Esophagus squamous epithelium (tissue), 5 donors: ENCODE data around the gene TM9SF3. TPM values are rescaled to one million over a fixed set of nuclear protein-coding genes. Genes with fewer than 3 reads are reported as not detected.
A peak's percentile ranks its signal among the peaks of the same experiment; 100 is the strongest.

Experiments
- DNase-seq: peaks from one replicate; lab custom pipeline; 2025; lab: John Stamatoyannopoulos, UW
- H3K27ac ChIP-seq, 4 donors: fragments of 200-600 bp; sonication (generic); one replicate each; pipeline ENCODE4 v1.5.1; 2016 to 2019; ENCODE audit warnings: mild to moderate bottlenecking in 1 of 4
- H3K27me3 ChIP-seq, 4 donors: fragments of 200-600 bp; sonication (generic); 1 replicate in 3 of 4; 2 replicates in 1 of 4; pipeline versions ENCODE4 v1.5.1 to v1.6.0; 2017 to 2021; ENCODE audit warnings: antibody characterized with exemption in 1 of 4
- H3K36me3 ChIP-seq, 3 donors: fragments of 200-600 bp; sonication (generic); one replicate each; pipeline ENCODE4 v1.5.1; 2016 to 2019
- H3K4me1 ChIP-seq, 3 donors: fragments of 200-600 bp; sonication (generic); one replicate each; pipeline ENCODE4 v1.5.1; 2017 to 2019
- H3K4me3 ChIP-seq, 4 donors: fragments of 200-600 bp; sonication (generic); 1 replicate in 3 of 4; 2 replicates in 1 of 4; pipeline ENCODE4 v1.5.1; 2016 to 2019; ENCODE audit warnings: mild to moderate bottlenecking in 2 of 4, moderate library complexity in 1 of 4
- H3K9me3 ChIP-seq, 3 donors: fragments of 200-600 bp; sonication (generic); one replicate each; pipeline ENCODE4 v1.5.1; 2016 to 2019
- POLR2A ChIP-seq, 4 donors: fragments of 450-650 bp; IDR thresholded peaks; one replicate each; pipeline ENCODE4 v1.6.1; 2017; ENCODE audit warnings: antibody characterized with exemption in 4 of 4, mild to moderate bottlenecking in 4 of 4, moderate library complexity in 3 of 4
- WGBS, 2 donors: methylation state at CpG; one replicate each; pipeline ENCODE4 v1.1.5; 2018; 5-methylcytosine and 5-hydroxymethylcytosine counted together
- intact Hi-C: fragments of 100-400 bp; cut with DNase I; formaldehyde crosslinking; loops from one replicate; pipeline ENCODE4 v1.15.0; 2022
- total RNA-seq, 4 donors: library from RNA; depleted of rRNA; stranded (reverse); fragments of >200 nt; gene quantifications; one replicate each; pipeline ENCODE4 v1.1.0, GENCODE V29; 2016
- TF ChIP-seq, protein P1 (sequence below), 6 experiments: fragments of 450-650 bp in 4 of 6; fragments of 200-600 bp in 2 of 6; sonication (generic) in 2 of 6; IDR thresholded peaks; one replicate each; pipeline ENCODE4 v1.5.1; 2016 to 2019; ENCODE audit warnings: antibody characterized with exemption in 6 of 6, mild to moderate bottlenecking in 4 of 6, moderate library complexity in 4 of 6
- donor health status: DM: yes; HTN: yes; CAD: no.

The TM9SF3 gene
- total RNA-seq, 4 donors from 2014 or later, result 36.7 to 86.4 (median 72.4) TPM

DNA sequence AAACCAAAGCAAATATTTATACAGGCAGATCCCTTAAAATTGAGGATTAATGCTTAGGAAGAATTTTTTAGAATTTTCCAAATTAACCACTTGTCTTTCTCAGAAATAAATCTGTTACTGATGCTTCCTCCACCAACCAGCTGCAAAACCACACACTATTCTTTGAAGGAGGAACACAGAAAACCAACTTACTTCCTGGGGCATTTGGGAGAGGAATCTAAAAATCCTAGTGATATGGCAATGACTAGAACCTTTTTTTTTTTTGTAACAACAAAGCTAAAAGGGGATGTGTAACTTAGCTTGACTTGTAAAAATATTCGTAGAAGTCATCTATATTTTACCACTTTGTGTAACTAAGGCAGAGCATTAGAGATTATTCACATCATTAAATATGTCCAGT is 5.1 kb upstream of the TM9SF3 start:
- no peak overlapping the region for H3K4me3 ChIP-seq
- 70 to 77% methylated on average over 1 of the region's 1 CpG for WGBS, 2 donors
- H3K27ac ChIP-seq, result no peak overlapping the region
- peaks cover 5 to 20% (median 9%) of the 10 kb centered on the region in 3 donors for H3K4me1 ChIP-seq
- DNase-seq, result no peak
- no peaks in the 10 kb centered on the region for H3K9me3 ChIP-seq
- intact Hi-C loops, result no loop called here
- H3K27me3 ChIP-seq, result no peaks in the 10 kb centered on the region
- TF ChIP-seq, protein P1, sequence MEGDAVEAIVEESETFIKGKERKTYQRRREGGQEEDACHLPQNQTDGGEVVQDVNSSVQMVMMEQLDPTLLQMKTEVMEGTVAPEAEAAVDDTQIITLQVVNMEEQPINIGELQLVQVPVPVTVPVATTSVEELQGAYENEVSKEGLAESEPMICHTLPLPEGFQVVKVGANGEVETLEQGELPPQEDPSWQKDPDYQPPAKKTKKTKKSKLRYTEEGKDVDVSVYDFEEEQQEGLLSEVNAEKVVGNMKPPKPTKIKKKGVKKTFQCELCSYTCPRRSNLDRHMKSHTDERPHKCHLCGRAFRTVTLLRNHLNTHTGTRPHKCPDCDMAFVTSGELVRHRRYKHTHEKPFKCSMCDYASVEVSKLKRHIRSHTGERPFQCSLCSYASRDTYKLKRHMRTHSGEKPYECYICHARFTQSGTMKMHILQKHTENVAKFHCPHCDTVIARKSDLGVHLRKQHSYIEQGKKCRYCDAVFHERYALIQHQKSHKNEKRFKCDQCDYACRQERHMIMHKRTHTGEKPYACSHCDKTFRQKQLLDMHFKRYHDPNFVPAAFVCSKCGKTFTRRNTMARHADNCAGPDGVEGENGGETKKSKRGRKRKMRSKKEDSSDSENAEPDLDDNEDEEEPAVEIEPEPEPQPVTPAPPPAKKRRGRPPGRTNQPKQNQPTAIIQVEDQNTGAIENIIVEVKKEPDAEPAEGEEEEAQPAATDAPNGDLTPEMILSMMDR (IDR thresholded peaks at IDR 0.05), result no peak
- no peak for TF ChIP-seq POLR2A (IDR thresholded peaks at IDR 0.05)
- no peaks in the 10 kb centered on the region for H3K36me3 ChIP-seq

DNA sequence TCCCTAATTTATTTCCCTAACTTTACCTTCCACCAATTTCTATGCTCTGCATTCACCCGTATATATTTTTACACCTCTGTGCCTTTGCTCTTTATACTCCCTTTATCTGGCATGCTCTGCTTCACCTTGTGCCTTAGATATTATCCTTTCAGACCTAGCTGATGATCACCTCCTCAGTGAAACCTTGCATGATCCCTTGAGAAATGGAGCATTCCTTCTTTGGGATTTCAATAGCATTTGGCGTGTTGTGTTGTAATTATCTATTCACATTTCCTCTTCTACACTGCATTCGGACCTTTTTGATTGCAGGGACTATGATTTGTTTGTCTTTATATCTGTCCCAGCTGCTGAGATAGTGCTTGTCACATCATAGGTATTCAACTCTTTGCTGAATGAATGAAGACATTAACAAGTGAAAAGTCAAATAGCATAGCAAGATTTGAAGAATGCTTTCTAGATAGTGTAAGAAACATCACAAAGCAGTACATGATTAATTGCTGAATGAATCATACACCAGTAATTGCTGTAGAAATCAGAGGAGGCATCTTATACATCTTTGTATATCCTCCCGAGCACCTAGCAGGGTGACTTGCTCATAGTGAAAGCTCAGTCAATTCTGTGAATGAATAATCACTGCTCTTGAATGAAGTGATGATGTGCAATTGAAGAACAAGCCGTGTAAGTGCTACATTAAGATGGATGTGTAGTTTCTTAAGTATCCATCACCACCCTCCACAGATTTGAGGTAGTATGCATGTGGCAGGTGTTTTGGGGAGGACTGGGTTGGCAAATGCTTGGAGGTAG is 2.0 kb upstream of the TM9SF3 start:
- Histone ChIP-seq H3K4me1 (peaks cover 5 to 42% (median 15%) of the 10 kb centered on the region in 3 donors), H3K27ac (no peak overlapping the region), H3K27me3 (no peaks in the 10 kb centered on the region), H3K36me3 (no peaks in the 10 kb centered on the region), H3K4me3 (no peak overlapping the region), H3K9me3 (no peaks in the 10 kb centered on the region)
- intact Hi-C loops, result no loop called here
- 44 to 47% methylated on average over 5 of the region's 5 CpGs for WGBS, 2 donors
- DNase-seq, result no peak
- TF ChIP-seq, protein P1 (IDR thresholded peaks at IDR 0.05), result no peak
- no peak for TF ChIP-seq POLR2A (IDR thresholded peaks at IDR 0.05)

DNA sequence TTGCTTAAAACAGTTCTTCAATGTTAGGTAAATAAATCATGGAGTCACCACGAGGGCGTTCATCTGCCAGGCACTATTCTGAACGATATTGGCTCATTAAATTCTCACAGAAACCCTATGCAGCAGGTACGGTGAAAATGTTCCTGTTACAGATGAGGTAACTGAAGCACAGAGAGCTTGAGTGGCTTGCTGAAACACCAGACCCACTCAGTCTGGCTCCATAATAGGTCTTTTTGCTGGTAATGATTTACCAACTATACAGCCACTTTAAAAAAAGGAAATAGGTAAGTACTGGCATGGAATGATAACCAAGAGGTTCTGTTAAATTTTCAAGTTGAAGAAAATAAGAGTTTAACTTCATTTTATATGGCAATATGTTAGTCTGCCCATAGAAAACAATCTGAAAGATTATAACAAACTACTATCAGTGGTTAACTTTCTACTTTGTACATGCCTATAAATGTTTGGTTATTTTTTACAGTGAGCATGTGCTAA is 1.3 kb upstream of the TM9SF3 start:
- DNase-seq, result no peak
- intact Hi-C loops, result no loop called here
- Histone ChIP-seq H3K27me3 (no peaks in the 10 kb centered on the region), H3K36me3 (no peaks in the 10 kb centered on the region), H3K4me3 (peak overlapping the region in 3 of 4 donors; percentile 67 to 93 (median 84)), H3K9me3 (no peaks in the 10 kb centered on the region), H3K4me1 (peaks cover 5 to 49% (median 15%) of the 10 kb centered on the region in 3 donors), H3K27ac (peak overlapping the region; percentile 95 to 100 (median 98))
- no peak for TF ChIP-seq POLR2A (IDR thresholded peaks at IDR 0.05)
- TF ChIP-seq, protein P1 (IDR thresholded peaks at IDR 0.05), result no peak
- 12 to 17% methylated on average over 4 of the region's 4 CpGs for WGBS, 2 donors

DNA sequence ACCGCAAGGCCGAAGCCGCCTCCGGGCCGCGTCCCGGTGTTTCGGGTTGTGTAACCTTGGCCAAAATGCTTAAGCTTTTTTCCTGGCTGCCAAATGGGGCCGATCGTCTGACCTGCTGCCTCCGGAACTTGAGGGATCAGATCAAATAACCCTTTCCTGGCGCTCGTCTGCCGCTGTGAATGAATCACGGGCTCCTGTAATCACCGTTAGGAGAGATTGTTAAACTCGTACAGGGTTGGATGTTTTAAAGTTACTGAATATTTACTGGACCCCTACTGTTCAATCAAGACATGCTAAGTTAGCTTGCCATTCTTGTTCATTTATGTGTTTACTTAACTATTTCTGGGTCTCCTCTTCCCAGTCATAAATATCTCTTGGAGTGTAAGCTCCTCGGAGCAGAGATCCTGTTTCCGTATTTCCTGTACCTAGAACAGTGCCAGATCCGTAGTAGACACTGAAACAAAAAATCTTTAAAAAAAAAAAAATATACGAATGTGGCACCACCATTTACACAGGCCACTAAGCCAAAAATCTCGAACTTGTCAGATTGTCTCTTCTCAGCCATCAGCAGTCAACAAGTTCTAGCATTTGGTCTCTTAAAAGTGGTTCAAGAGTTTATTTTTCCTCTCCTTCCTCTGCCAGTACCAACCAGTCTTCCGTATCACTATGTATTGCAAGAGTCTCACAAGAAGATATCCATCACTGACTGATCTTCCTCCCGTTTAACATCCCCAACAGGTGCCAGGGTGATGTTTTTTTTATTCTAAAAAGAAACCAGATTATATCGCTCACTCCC is 650 bp upstream of the TM9SF3 start:
- Histone ChIP-seq H3K27ac (peak overlapping the region; percentile 95 to 100 (median 98)), H3K4me1 (peaks cover 5 to 55% (median 18%) of the 10 kb centered on the region in 3 donors), H3K36me3 (no peaks in the 10 kb centered on the region), H3K4me3 (peak overlapping the region; percentile 67 to 93 (median 84)), H3K27me3 (no peaks in the 10 kb centered on the region), H3K9me3 (no peaks in the 10 kb centered on the region)
- TF ChIP-seq, protein P1 (IDR thresholded peaks at IDR 0.05), result no peak
- TF ChIP-seq POLR2A (IDR thresholded peaks at IDR 0.05), result no peak
- WGBS, 2 donors, result 1 to 2% methylated on average over 17 to 19 of the region's 25 CpGs
- DNase-seq, result no peak
- intact Hi-C loops, result no loop called here
